ENCODE data around the gene OR2T1. TPM values are rescaled to one million over a fixed set of nuclear protein-coding genes. Genes with fewer than 3 reads are reported as not detected.
A peak's percentile ranks its signal among the peaks of the same experiment; 100 is the strongest.
"Not testable (repeated sequence)": the region's sequence is repeated elsewhere in the genome, so short reads cannot be mapped to it uniquely, and the experiment has no call there.

Gene OR2T1
- total and polyA plus RNA-seq, 8 donors = not detected

DNA sequence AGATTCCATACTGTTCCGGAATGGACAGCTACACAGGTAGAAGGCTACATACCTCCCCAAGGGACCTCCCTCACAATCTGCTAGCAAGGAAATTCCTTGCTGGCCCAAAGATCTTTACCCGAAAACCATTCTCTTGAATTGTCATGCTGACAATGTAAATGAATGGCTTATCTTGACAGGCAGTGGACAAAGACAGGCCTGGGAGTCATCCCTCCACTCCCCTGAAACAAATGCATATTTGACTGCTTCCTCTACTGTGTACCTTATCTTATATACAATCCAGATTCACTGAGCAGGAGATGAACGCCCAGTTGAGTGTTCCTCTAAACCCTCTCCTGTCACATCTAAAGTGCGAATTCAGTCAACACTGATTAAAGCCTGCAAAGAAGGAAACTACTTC, 41.8 kb downstream of the OR2T1 start:
- ATAC-seq; DNase-seq; H3K4me1 ChIP-seq; FAIRE-seq; H3K36me3 ChIP-seq; H3K9me3 ChIP-seq; H3K27me3 ChIP-seq; intact Hi-C loops (cut with DNase I); H3K27ac ChIP-seq; H3K4me3 ChIP-seq: not testable (repeated sequence)
- 48 to 64% methylated on average over 4 of the region's 4 CpGs for WGBS, 2 donors

DNA sequence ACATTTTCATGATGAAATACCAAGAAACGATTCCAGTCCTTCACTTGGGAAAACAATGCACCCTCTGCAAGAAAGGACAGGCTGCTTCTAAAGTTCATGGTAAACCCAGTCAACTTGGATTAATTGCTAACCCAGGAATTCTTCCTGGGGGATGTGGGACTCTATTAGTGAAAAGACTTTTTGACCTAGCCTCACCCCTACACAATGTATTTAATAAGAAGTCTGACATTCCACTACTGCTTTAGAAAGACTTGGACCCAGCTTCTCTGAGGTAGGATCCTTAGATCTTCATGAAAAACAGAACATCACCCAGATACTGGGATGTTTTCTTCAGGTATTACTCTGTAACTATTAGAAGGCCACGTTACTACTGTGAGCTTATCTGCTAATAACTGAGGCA, 42.6 kb downstream of the OR2T1 start, which contains the start of gene OR2T2:
TSS of gene OR2T2 (plus strand) at position 239 of the 400 bp plus-strand sequence. CDS start 7,161 bp downstream, outside the sequence.
- intact Hi-C loops (cut with DNase I); FAIRE-seq; ATAC-seq; H3K9me3 ChIP-seq; H3K27ac ChIP-seq; H3K36me3 ChIP-seq; H3K27me3 ChIP-seq; H3K4me1 ChIP-seq; DNase-seq; H3K4me3 ChIP-seq: not testable (repeated sequence)
- WGBS, 2 donors = no CpG with 5 or more reads among the region's 2 CpGs

DNA sequence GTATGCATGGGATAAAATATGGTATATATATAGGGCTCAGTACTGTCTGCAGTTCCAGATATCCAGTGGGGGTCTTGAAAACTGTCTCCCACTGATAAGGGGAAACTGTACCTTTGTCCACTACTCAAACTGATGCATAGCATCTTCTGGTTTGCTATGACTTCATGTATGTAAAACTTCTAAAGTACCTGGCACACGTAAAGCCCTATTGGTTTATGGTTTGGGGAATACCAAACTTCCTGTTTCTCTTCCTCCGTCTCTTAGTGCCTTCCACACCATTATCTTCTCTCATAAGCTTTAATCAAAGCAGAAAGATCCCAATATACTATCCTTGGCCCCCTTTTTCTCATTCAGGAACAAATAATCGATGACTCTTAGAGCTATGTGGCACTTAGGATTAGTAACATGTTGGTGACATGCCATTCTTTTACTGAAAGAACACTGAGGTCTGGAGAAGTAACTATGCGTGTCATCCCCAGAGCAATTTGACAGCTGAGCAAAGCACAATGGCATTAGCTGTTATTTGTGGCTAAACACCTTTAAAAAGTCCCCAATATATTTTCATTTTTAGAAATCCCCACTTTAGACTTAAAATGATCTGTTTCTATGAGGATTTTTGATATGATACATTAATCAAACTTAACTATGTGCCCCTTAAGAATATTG, 45.7 kb downstream of the OR2T1 start:
- intact Hi-C loops (cut with DNase I); H3K27me3 ChIP-seq; ATAC-seq; H3K27ac ChIP-seq; FAIRE-seq; DNase-seq; H3K4me1 ChIP-seq; H3K36me3 ChIP-seq; H3K9me3 ChIP-seq; H3K4me3 ChIP-seq: not testable (repeated sequence)
- WGBS, 2 donors = no CpG with 5 or more reads among the region's 4 CpGs

DNA sequence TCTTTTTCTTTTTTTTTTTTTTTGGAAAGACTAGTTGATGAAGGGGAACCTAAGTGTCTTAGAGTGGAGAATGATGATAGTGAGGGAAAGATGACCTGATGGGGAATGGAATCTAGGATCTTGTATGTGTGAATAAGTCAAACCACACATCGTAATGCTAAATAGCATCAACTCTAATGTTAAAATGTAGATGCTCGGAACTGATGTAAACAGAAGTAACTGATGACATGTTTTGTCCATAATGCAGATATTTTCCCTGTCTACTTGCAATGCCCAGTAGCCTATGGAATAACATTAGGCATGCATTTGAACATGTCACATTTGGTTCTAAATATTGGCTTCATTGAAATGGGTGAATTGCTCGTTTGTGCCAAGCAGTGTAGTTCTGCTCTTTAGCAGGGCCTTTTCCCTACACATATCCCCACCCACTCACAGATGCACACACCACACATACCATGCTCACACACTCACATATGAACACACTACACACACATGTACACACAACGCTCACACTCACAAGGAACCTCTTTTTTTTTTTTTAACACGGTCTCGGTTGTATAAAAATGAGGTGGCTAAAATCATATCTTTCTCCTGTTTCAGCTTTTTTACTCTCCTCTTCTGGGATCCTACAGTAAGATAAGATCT, 47.1 kb downstream of the OR2T1 start:
- intact Hi-C loops (cut with DNase I); H3K27me3 ChIP-seq; DNase-seq; H3K27ac ChIP-seq; H3K4me3 ChIP-seq; H3K36me3 ChIP-seq; H3K9me3 ChIP-seq; FAIRE-seq; H3K4me1 ChIP-seq; ATAC-seq: not testable (repeated sequence)
- 71 to 78% methylated on average over 5 of the region's 6 CpGs for WGBS, 2 donors

DNA sequence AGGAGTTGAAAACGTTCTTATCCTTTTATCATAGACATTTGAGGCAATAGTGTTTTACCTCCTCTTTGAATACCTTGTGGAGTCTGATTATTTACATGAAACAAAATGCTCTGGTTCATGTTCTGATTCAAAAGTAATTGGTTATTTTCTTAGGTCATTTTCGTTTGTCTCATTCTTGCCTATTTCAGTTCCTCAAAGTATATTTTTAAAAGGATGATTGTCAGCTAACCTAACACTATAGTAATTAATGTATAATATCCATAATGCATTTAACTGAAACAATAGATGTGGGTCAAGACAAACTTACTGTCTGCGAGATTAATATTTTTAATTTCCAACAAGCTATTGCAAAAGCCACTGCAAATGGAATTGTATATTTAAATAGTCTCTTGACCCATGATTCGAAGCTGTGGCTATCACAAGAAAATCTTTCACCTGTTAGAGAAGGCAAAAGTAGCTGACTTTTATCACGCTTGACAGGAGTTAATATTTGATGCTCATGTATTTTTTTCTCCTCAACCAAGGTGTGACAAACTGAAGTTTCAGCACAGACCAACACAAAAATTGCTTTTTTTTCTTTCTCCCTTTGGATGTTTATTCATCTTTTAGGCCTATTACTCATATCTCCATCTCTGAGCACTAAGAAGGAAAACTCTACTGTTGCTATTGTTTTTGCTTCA, 47.8 kb downstream of the OR2T1 start:
- FAIRE-seq; H3K36me3 ChIP-seq; H3K4me3 ChIP-seq; H3K4me1 ChIP-seq; ATAC-seq; intact Hi-C loops (cut with DNase I); DNase-seq; H3K27me3 ChIP-seq; H3K9me3 ChIP-seq; H3K27ac ChIP-seq: not testable (repeated sequence)
- WGBS, 2 donors = 22 to 36% methylated on average over 2 of the region's 5 CpGs

DNA sequence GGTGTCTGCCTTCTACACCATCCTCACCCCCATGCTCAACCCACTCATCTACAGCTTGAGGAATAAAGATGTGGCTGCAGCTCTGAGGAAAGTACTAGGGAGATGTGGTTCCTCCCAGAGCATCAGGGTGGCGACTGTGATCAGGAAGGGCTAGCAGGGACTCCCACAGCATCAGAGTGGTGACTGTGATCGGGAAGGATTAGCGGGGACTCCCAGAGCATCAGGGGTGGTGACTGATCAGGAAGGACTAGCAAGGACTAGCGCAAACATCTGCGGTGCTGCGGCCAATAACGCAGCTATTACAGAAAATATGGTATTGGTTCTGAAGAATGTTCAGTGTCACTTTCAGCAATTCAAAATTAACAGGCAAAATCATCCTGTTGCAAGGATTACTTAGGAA, 50.8 kb downstream of the OR2T1 start:
- ATAC-seq; H3K27ac ChIP-seq; DNase-seq; H3K27me3 ChIP-seq; H3K4me1 ChIP-seq; FAIRE-seq; H3K36me3 ChIP-seq; intact Hi-C loops (cut with DNase I); H3K4me3 ChIP-seq; H3K9me3 ChIP-seq: not testable (repeated sequence)
- 76 to 77% methylated on average over 7 of the region's 7 CpGs for WGBS, 2 donors

DNA sequence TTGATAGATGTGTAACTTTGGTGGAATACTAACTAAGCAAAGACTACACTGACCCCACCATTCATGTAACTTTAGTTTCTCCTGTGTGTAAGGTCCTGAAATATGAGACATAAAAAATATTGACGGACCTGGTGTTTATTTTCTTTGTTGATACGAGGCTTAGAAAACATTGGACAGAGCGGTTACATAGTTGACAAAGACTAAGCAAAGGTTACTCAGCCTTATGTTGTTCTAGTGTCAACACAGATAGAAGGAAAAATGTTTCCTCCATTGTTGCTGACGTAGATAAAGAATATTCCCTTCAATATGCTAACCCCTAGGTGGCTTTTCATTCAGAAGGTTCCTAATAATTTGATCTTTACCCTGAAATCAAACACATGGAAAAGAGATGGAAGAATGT, 52.2 kb downstream of the OR2T1 start:
- 6 to 26% methylated on average over 1 of the region's 4 CpGs for WGBS, 2 donors
- intact Hi-C loops (cut with DNase I) = not testable (repeated sequence)

DNA sequence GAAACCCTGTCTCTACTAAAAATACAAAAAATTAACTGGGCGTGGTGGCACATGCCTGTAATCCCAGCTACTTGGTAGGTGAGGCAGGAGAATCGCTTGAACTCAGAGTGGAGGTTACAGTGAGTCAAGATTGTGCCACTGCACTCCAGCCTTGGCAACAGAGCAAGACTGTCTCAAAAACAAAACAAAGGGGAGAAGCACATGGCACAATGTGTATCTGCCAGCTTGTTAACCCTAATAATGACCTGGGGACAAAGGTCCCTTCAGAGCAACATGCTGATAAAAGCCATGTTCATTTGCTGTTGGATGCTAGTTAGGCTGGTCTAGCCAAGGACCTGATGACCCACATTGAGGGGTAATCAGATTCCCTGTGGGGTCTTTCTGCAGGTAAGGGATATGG, 53.8 kb downstream of the OR2T1 start:
- FAIRE-seq = not testable (repeated sequence)
- peak in 1 of 4 donors; percentile 56 for ATAC-seq

More for the DNA sequence above, 52.2 kb downstream of the OR2T1 start:
- FAIRE-seq (peak; percentile 83), ATAC-seq (peak; percentile 40 to 86 (median 64))
- H3K4me3 ChIP-seq, H3K36me3 ChIP-seq, H3K4me1 ChIP-seq, H3K9me3 ChIP-seq, H3K27me3 ChIP-seq, H3K27ac ChIP-seq, DNase-seq: not testable (repeated sequence)

More for the DNA sequence above, 53.8 kb downstream of the OR2T1 start:
- H3K4me1 ChIP-seq; H3K27ac ChIP-seq; H3K36me3 ChIP-seq; intact Hi-C loops (cut with DNase I); H3K4me3 ChIP-seq; H3K27me3 ChIP-seq; H3K9me3 ChIP-seq; DNase-seq: not testable (repeated sequence)
- WGBS, 2 donors = no CpG with 5 or more reads among the region's 2 CpGs

Other genes with a start within 250 kb of the OR2T1 start
- gene OR2M2, start 228.2 kb upstream of the OR2T1 start, total RNA-seq = not detected
- not detected for gene OR2M2, start 228.2 kb upstream of the OR2T1 start, polyA plus RNA-seq
- not detected for gene OR2M3, start 205.8 kb upstream of the OR2T1 start, total RNA-seq
- under 1 TPM in 1 of 2 donors, not detected in 1; under 0.01 TPM for gene OR2M3, start 205.8 kb upstream of the OR2T1 start, polyA plus RNA-seq
- not detected for gene OR2M4, start 171.6 kb upstream of the OR2T1 start, total RNA-seq
- gene OR2M4, start 171.6 kb upstream of the OR2T1 start, polyA plus RNA-seq = under 1 TPM in 1 of 2 donors, not detected in 1; 0.02 TPM
- not detected for gene OR2T33, start 125.1 kb upstream of the OR2T1 start, total RNA-seq
- gene OR2T33, start 125.1 kb upstream of the OR2T1 start, polyA plus RNA-seq = not detected
- gene OR2T12, start 99.6 kb upstream of the OR2T1 start, total RNA-seq = not detected
- gene OR2T12, start 99.6 kb upstream of the OR2T1 start, polyA plus RNA-seq = not detected
- not detected for gene OR2M7, start 78.5 kb upstream of the OR2T1 start, total RNA-seq
- gene OR2M7, start 78.5 kb upstream of the OR2T1 start, polyA plus RNA-seq = not detected
- not detected for gene OR14C36, start 54.3 kb upstream of the OR2T1 start, total RNA-seq
- not detected for gene OR14C36, start 54.3 kb upstream of the OR2T1 start, polyA plus RNA-seq
- not detected for gene OR2T4, start 41.4 kb upstream of the OR2T1 start, total RNA-seq
- not detected for gene OR2T4, start 41.4 kb upstream of the OR2T1 start, polyA plus RNA-seq
- gene OR2T6, start 27.3 kb upstream of the OR2T1 start, total RNA-seq = not detected
- gene OR2T6, start 27.3 kb upstream of the OR2T1 start, polyA plus RNA-seq = not detected
- gene OR2T2, start 42.6 kb downstream of the OR2T1 start, total RNA-seq = under 1 TPM in 1 of 6 donors, not detected in 5; 0.06 TPM
- gene OR2T2, start 42.6 kb downstream of the OR2T1 start, polyA plus RNA-seq = not detected
- not detected for gene OR2T3, start 70.3 kb downstream of the OR2T1 start, total RNA-seq
- not detected for gene OR2T3, start 70.3 kb downstream of the OR2T1 start, polyA plus RNA-seq
- not detected for gene OR2T5, start 85.5 kb downstream of the OR2T1 start, total RNA-seq
- gene OR2T5, start 85.5 kb downstream of the OR2T1 start, polyA plus RNA-seq = not detected
- not detected for gene OR2G6, start 105.0 kb downstream of the OR2T1 start, total RNA-seq
- not detected for gene OR2G6, start 105.0 kb downstream of the OR2T1 start, polyA plus RNA-seq
- gene OR2T29, start 159.7 kb downstream of the OR2T1 start, total RNA-seq = under 1 TPM in 1 of 6 donors, not detected in 5; 0.12 TPM
- not detected for gene OR2T29, start 159.7 kb downstream of the OR2T1 start, polyA plus RNA-seq
- not detected for gene OR2T34, start 171.7 kb downstream of the OR2T1 start, total RNA-seq
- not detected for gene OR2T34, start 171.7 kb downstream of the OR2T1 start, polyA plus RNA-seq
- gene OR2T10, start 194.7 kb downstream of the OR2T1 start, total RNA-seq = under 1 TPM in 1 of 6 donors, not detected in 5; 0.12 TPM
- gene OR2T10, start 194.7 kb downstream of the OR2T1 start, polyA plus RNA-seq = under 1 TPM; 0.23 TPM
- gene OR2T11, start 232.0 kb downstream of the OR2T1 start, total RNA-seq = under 1 TPM in 2 of 6 donors, not detected in 4; 0.09 to 0.12 TPM
- gene OR2T11, start 232.0 kb downstream of the OR2T1 start, polyA plus RNA-seq = under 1 TPM in 1 of 2 donors, not detected in 1; 0.04 TPM
- gene OR2T35, start 242.2 kb downstream of the OR2T1 start, total RNA-seq = not detected
- gene OR2T35, start 242.2 kb downstream of the OR2T1 start, polyA plus RNA-seq = not detected

All from pancreas (tissue), 10 donors.